ENCODE results near the gene CCDC73.
"Not testable (repeated sequence)": the region's sequence is repeated elsewhere in the genome, so short reads cannot be mapped to it uniquely, and the experiment has no call there.

GRCh38 chr11:32823617-32824016, 29.2 kb upstream of the CCDC73 start:
- not testable (repeated sequence) for TF ChIP-seq CTCF, POLR2AphosphoS5 (IDR thresholded peaks at IDR 0.05)

Data from upper lobe of left lung (tissue), 4 donors.